Upper lobe of right lung (tissue), 1 donor: ENCODE data around the gene GABRE. TPM values are rescaled to one million over a fixed set of nuclear protein-coding genes. Genes with fewer than 3 reads are reported as not detected.
A peak's percentile ranks its signal among the peaks of the same experiment; 100 is the strongest.

Source experiments
- ATAC-seq: fragments of 200-7000 bp; cut with Tn5 transposase; one replicate; pipeline ENCODE4 v1.9.1; 2020; ENCODE audit warnings: mild to moderate bottlenecking, moderate library complexity
- DNase-seq: peaks from one replicate; pipeline ENCODE4 v3.0.0-alpha.2; 2020
- H3K27ac ChIP-seq: fragments of 200-600 bp; one replicate; pipeline ENCODE4 v1.8.0; 2022
- H3K27me3 ChIP-seq: fragments of 200-600 bp; one replicate; pipeline ENCODE4 v1.8.0; 2022; ENCODE audit warnings: mild to moderate bottlenecking
- H3K36me3 ChIP-seq: fragments of 200-600 bp; one replicate; pipeline ENCODE4 v1.8.0; 2022
- H3K4me1 ChIP-seq: fragments of 200-600 bp; one replicate; pipeline ENCODE4 v1.8.0; 2022
- H3K4me3 ChIP-seq: fragments of 200-600 bp; one replicate; pipeline ENCODE4 v1.8.0; 2022; ENCODE audit warnings: mild to moderate bottlenecking
- H3K9me3 ChIP-seq: fragments of 200-600 bp; one replicate; pipeline ENCODE4 v1.8.0; 2022
- CTCF ChIP-seq: fragments of 200-600 bp; IDR thresholded peaks from one replicate; pipeline ENCODE4 v1.8.0; 2022; ENCODE audit warnings: antibody characterized with exemption
- intact Hi-C: fragments of 100-400 bp; cut with DNase I; formaldehyde crosslinking; loops from one replicate; pipeline ENCODE4 v1.11.0; 2022
- total RNA-seq: library from RNA; stranded (reverse); fragmentation: NEBNext Ultra II Directional; extraction: Animal tissue kit (Norgen Biotek cat#: 25700); gene quantifications from one replicate; pipeline ENCODE4 v1.2.1, GENCODE V29; 2021
- donor health status: DM: no; HTN: yes; CAD: no; lungs with severe emphysema.

The GABRE gene
- total RNA-seq, 1 donor from 2014 or later = 45.3 TPM

- Histone ChIP-seq H3K4me3 (no peak overlapping the region), H3K4me1 (no peaks in the 10 kb centered on the region), H3K27me3 (no peaks in the 10 kb centered on the region), H3K36me3 (no peaks in the 10 kb centered on the region), H3K27ac (no peak overlapping the region), H3K9me3 (no peaks in the 10 kb centered on the region)
- no peak for TF ChIP-seq CTCF
- no peak for ATAC-seq
- intact Hi-C loops = no loop called here
- DNase-seq = no peak
Measured at GRCh38 chrX:151984328-151984727, 9.9 kb upstream of the GABRE start.

- Histone ChIP-seq H3K27me3 (no peaks in the 10 kb centered on the region), H3K27ac (no peak overlapping the region), H3K36me3 (no peaks in the 10 kb centered on the region), H3K4me1 (no peaks in the 10 kb centered on the region), H3K4me3 (no peak overlapping the region), H3K9me3 (no peaks in the 10 kb centered on the region)
- ATAC-seq (no peak), DNase-seq (no peak)
- no peak for TF ChIP-seq CTCF
- intact Hi-C loops = no loop called here
Measured at GRCh38 chrX:151983186-151983585, 8.7 kb upstream of the GABRE start.

GRCh38 chrX:151982222-151982621, 7.7 kb upstream of the GABRE start:
- no peaks in the 10 kb centered on the region for H3K9me3 ChIP-seq
- H3K27me3 ChIP-seq = no peaks in the 10 kb centered on the region
- H3K36me3 ChIP-seq = no peaks in the 10 kb centered on the region
- TF ChIP-seq CTCF = no peak
- no peaks in the 10 kb centered on the region for H3K4me1 ChIP-seq
- intact Hi-C loops = no loop called here
- no peak overlapping the region for H3K4me3 ChIP-seq
- ATAC-seq = no peak
- no peak for DNase-seq
- no peak overlapping the region for H3K27ac ChIP-seq

- ATAC-seq = no peak
- DNase-seq = no peak
- Histone ChIP-seq H3K4me1 (no peaks in the 10 kb centered on the region), H3K9me3 (no peaks in the 10 kb centered on the region), H3K36me3 (no peaks in the 10 kb centered on the region), H3K27ac (no peak overlapping the region), H3K4me3 (no peak overlapping the region), H3K27me3 (no peaks in the 10 kb centered on the region)
- intact Hi-C loops = no loop called here
- TF ChIP-seq CTCF = no peak
Measured at GRCh38 chrX:151981129-151981528, 6.7 kb upstream of the GABRE start.

- intact Hi-C loops = no loop called here
- H3K27ac ChIP-seq = no peak overlapping the region
- ATAC-seq (peak; percentile 73), DNase-seq (no peak)
- TF ChIP-seq CTCF = no peak
- no peaks in the 10 kb centered on the region for H3K36me3 ChIP-seq
- H3K4me3 ChIP-seq = no peak overlapping the region
- no peaks in the 10 kb centered on the region for H3K4me1 ChIP-seq
- H3K9me3 ChIP-seq = no peaks in the 10 kb centered on the region
- H3K27me3 ChIP-seq = no peaks in the 10 kb centered on the region
Measured at GRCh38 chrX:151977923-151978322, 3.4 kb upstream of the GABRE start.

- TF ChIP-seq CTCF = no peak
- no peak for DNase-seq
- Histone ChIP-seq H3K4me3 (no peak overlapping the region), H3K36me3 (no peaks in the 10 kb centered on the region), H3K4me1 (no peaks in the 10 kb centered on the region), H3K9me3 (no peaks in the 10 kb centered on the region), H3K27ac (no peak overlapping the region), H3K27me3 (no peaks in the 10 kb centered on the region)
- no peak for ATAC-seq
- intact Hi-C loops = no loop called here
Measured at GRCh38 chrX:151977009-151977408, 2.5 kb upstream of the GABRE start.
